Naive thymus-derived CD4-positive, alpha-beta T cell (primary cell): ENCODE data around the gene CREB3L2. TPM values are rescaled to one million over a fixed set of nuclear protein-coding genes. Genes with fewer than 3 reads are reported as not detected.

ENCODE experiments used
- ATAC-seq: fragments of 150-1000 bp; cut with Tn5 transposase; 2 replicates; pipeline ENCODE4 v1.10.0; 2021; ENCODE audit warnings: mild to moderate bottlenecking, moderate library complexity
- CTCF ChIA-PET: fragments of 350-600 bp; sonication (Branson Sonifier 250); formaldehyde crosslinking; loops from one replicate; lab custom pipeline; 2021; ENCODE audit warnings: antibody characterized with exemption; lab: Charles Lee
- POLR2A ChIA-PET: fragments of 350-600 bp; sonication (Branson Sonifier 250); formaldehyde crosslinking; loops from one replicate; lab custom pipeline; 2021; ENCODE audit warnings: antibody characterized with exemption, inconsistent platforms; lab: Charles Lee
- DNase-seq, 9 donors: peaks; one replicate each; pipeline versions ENCODE4 v3.0.0 to v3.0.0-alpha.2; 2020 to 2022; ENCODE audit warnings: mixed read lengths in 1 of 9
- H3K27ac ChIP-seq: one replicate; pipeline ENCODE4 v1.7.0; 2013; ENCODE audit warnings: mild to moderate bottlenecking, low read depth, low read length, moderate library complexity
- H3K27me3 ChIP-seq, 2 donors: one replicate each; pipeline ENCODE4 v1.7.0; 2013; ENCODE audit warnings: low read length in 2 of 2, mild to moderate bottlenecking in 2 of 2, moderate library complexity in 2 of 2; ENCODE audit not compliant: control insufficient read depth in 2 of 2, insufficient read depth in 2 of 2
- H3K36me3 ChIP-seq, 3 experiments: 1 replicate in 2 of 3; 2 replicates in 1 of 3; pipeline ENCODE4 v1.7.0; 2013; ENCODE audit warnings: low read length in 3 of 3, mild to moderate bottlenecking in 3 of 3, moderate library complexity in 1 of 3; ENCODE audit not compliant: insufficient read depth in 3 of 3, control insufficient read depth in 2 of 3
- H3K4me1 ChIP-seq, 2 donors: one replicate each; pipeline ENCODE4 v1.7.0; 2013; ENCODE audit warnings: low read length in 2 of 2, mild to moderate bottlenecking in 2 of 2, moderate library complexity in 1 of 2; ENCODE audit not compliant: control insufficient read depth in 2 of 2, insufficient read depth in 2 of 2
- H3K4me3 ChIP-seq: 2 replicates; pipeline ENCODE4 v1.7.0; 2013; ENCODE audit warnings: mild to moderate bottlenecking, low read length
- H3K9me3 ChIP-seq, 3 experiments: 1 replicate in 2 of 3; 2 replicates in 1 of 3; pipeline ENCODE4 v1.7.0; 2013; ENCODE audit warnings: low read length in 3 of 3; ENCODE audit not compliant: control insufficient read depth in 2 of 3
- H3K27ac Mint-ChIP-seq, 9 donors: one replicate each; pipeline ENCODE4 v1.8.0; 2020 to 2022; ENCODE audit warnings: mixed read lengths in 9 of 9, mild to moderate bottlenecking in 8 of 9, moderate library complexity in 5 of 9, inconsistent platforms in 2 of 9
- H3K27me3 Mint-ChIP-seq, 5 donors: one replicate each; pipeline ENCODE4 v1.8.0; 2021 to 2022; ENCODE audit warnings: mixed read lengths in 5 of 5, mild to moderate bottlenecking in 1 of 5
- H3K36me3 Mint-ChIP-seq, 5 donors: one replicate each; pipeline ENCODE4 v1.8.0; 2020 to 2022; ENCODE audit warnings: mixed read lengths in 5 of 5, mild to moderate bottlenecking in 3 of 5, inconsistent platforms in 1 of 5
- H3K4me1 Mint-ChIP-seq, 7 donors: one replicate each; pipeline ENCODE4 v1.8.0; 2020 to 2022; ENCODE audit warnings: mixed read lengths in 7 of 7, mild to moderate bottlenecking in 3 of 7, inconsistent platforms in 1 of 7
- H3K4me3 Mint-ChIP-seq, 10 donors: one replicate each; pipeline ENCODE4 v1.8.0; 2020 to 2022; ENCODE audit warnings: mild to moderate bottlenecking in 10 of 10, mixed read lengths in 10 of 10, moderate library complexity in 6 of 10, inconsistent platforms in 2 of 10
- H3K9me3 Mint-ChIP-seq, 11 donors: one replicate each; pipeline ENCODE4 v1.8.0; 2020 to 2022; ENCODE audit warnings: mixed read lengths in 11 of 11, mild to moderate bottlenecking in 4 of 11, inconsistent platforms in 1 of 11, moderate library complexity in 1 of 11
- intact Hi-C, 2 donors: fragments of 100-400 bp; cut with micrococcal nuclease; formaldehyde crosslinking; loops; one replicate each; pipeline ENCODE4 v1.15.1; 2023
- polyA plus RNA-seq, 2 donors: library from polyadenylated mRNA; unstranded; fragments of 300-500 nt; fragmentation: Illumina TruSeq; gene quantifications; one replicate each; pipeline ENCODE4 v1.2.3, GENCODE V29; 2021
- total RNA-seq, 6 experiments: library from RNA in 5 of 6; stranded (reverse) in 5 of 6; gene quantifications; 1 replicate in 5 of 6; 2 replicates in 1 of 6; pipeline ENCODE4 v1.2.3 and lab custom pipeline; 2021 to 2026

The CREB3L2 gene
- total and polyA plus RNA-seq, 7 experiments from 2014 or later = 5.3 to 46.2 (median 18.1) TPM

- no peaks in the 10 kb centered on the region for H3K36me3 ChIP-seq
- no peak overlapping the region for H3K4me3 ChIP-seq
- no peak overlapping the region for H3K27ac Mint-ChIP-seq
- no peak for DNase-seq
- H3K4me3 Mint-ChIP-seq = no peak overlapping the region
- no peaks in the 10 kb centered on the region for H3K9me3 ChIP-seq
- no peaks in the 10 kb centered on the region for H3K27me3 ChIP-seq
- H3K36me3 Mint-ChIP-seq = peaks cover 0 to 9% (median 4%) of the 10 kb centered on the region in 5 donors
- ChIA-PET CTCF (no interaction called here), POLR2A (no interaction called here)
- H3K9me3 Mint-ChIP-seq = peaks cover 0 to 5% (median 0%) of the 10 kb centered on the region in 11 donors
- no peak for ATAC-seq
- peaks cover 0 to 7% (median 2%) of the 10 kb centered on the region in 7 donors for H3K4me1 Mint-ChIP-seq
- no peaks in the 10 kb centered on the region for H3K4me1 ChIP-seq
- H3K27me3 Mint-ChIP-seq = peaks cover 26 to 39% (median 34%) of the 10 kb centered on the region in 5 donors
- intact Hi-C loops = no loop called here
- H3K27ac ChIP-seq = no peak overlapping the region
Observed at GRCh38 chr7:137850972-137851945, 150.6 kb downstream of the CREB3L2 start.

GRCh38 chr7:137850571-137850970 is 151.3 kb downstream of the CREB3L2 start:
- H3K27ac ChIP-seq = no peak overlapping the region
- no peaks in the 10 kb centered on the region for H3K27me3 ChIP-seq
- H3K4me1 Mint-ChIP-seq = peaks cover 0 to 11% (median 6%) of the 10 kb centered on the region in 7 donors
- ChIA-PET POLR2A (no interaction called here), CTCF (no interaction called here)
- H3K36me3 ChIP-seq = no peaks in the 10 kb centered on the region
- peaks cover 0 to 5% (median 2%) of the 10 kb centered on the region in 5 donors for H3K36me3 Mint-ChIP-seq
- peaks cover 0 to 5% (median 0%) of the 10 kb centered on the region in 11 donors for H3K9me3 Mint-ChIP-seq
- no peak overlapping the region for H3K4me3 ChIP-seq
- no peak overlapping the region for H3K27ac Mint-ChIP-seq
- no peaks in the 10 kb centered on the region for H3K4me1 ChIP-seq
- no peak for ATAC-seq
- H3K4me3 Mint-ChIP-seq = no peak overlapping the region
- peaks cover 29 to 45% (median 41%) of the 10 kb centered on the region in 5 donors for H3K27me3 Mint-ChIP-seq
- no peak for DNase-seq
- intact Hi-C loops = no loop called here
- H3K9me3 ChIP-seq = no peaks in the 10 kb centered on the region

- ChIA-PET POLR2A (no interaction called here), CTCF (no interaction called here)
- Mint-ChIP-seq H3K9me3 (peaks cover 0 to 5% (median 0%) of the 10 kb centered on the region in 11 donors), H3K27ac (no peak overlapping the region), H3K27me3 (peaks cover 51 to 70% (median 63%) of the 10 kb centered on the region in 5 donors), H3K36me3 (peaks cover 0 to 5% (median 0%) of the 10 kb centered on the region in 5 donors), H3K4me1 (peaks cover 0 to 11% (median 6%) of the 10 kb centered on the region in 7 donors), H3K4me3 (peak overlapping the region in 6 of 10 donors; percentile 1 to 55 (median 36))
- Histone ChIP-seq H3K4me1 (no peaks in the 10 kb centered on the region), H3K27ac (no peak overlapping the region), H3K9me3 (no peaks in the 10 kb centered on the region), H3K4me3 (no peak overlapping the region), H3K27me3 (no peaks in the 10 kb centered on the region), H3K36me3 (no peaks in the 10 kb centered on the region)
- DNase-seq (no peak), ATAC-seq (no peak)
- intact Hi-C loops = no loop called here
Observed at GRCh38 chr7:137848095-137848494, 153.8 kb downstream of the CREB3L2 start.

GRCh38 chr7:137847568-137848050 is 154.3 kb downstream of the CREB3L2 start:
- no peak for DNase-seq

GRCh38 chr7:137846827-137847567 is 154.9 kb downstream of the CREB3L2 start, which contains the start of gene DGKI:
Gene DGKI (minus strand): TSS chr7:137846974.
- intact Hi-C loops = no loop called here
- H3K4me3 Mint-ChIP-seq = peak within 1 kb of the TSS; percentile 26 to 83 (median 69)
- H3K9me3 Mint-ChIP-seq = peaks cover 0 to 5% (median 0%) of the 10 kb centered on the region in 11 donors
- H3K27me3 Mint-ChIP-seq = peaks cover 57 to 81% (median 73%) of the 10 kb centered on the region in 5 donors
- Histone ChIP-seq H3K36me3 (no peaks in the 10 kb centered on the region), H3K4me1 (no peaks in the 10 kb centered on the region), H3K9me3 (no peaks in the 10 kb centered on the region), H3K27me3 (no peaks in the 10 kb centered on the region), H3K4me3 (no peak within 1 kb of the TSS), H3K27ac (no peak within 1 kb of the TSS)
- peaks cover 0 to 11% (median 6%) of the 10 kb centered on the region in 7 donors for H3K4me1 Mint-ChIP-seq
- peak in 2 of 9 donors; percentile 2 to 32 for DNase-seq
- no peak for ATAC-seq
- no peak within 1 kb of the TSS for H3K27ac Mint-ChIP-seq
- ChIA-PET CTCF (no interaction called here), POLR2A (no interaction called here)
- H3K36me3 Mint-ChIP-seq = peaks cover 0 to 5% (median 0%) of the 10 kb centered on the region in 5 donors

More at GRCh38 chr7:137847568-137848050, 154.3 kb downstream of the CREB3L2 start:
- Histone ChIP-seq H3K36me3 (no peaks in the 10 kb centered on the region), H3K27ac (no peak overlapping the region), H3K9me3 (no peaks in the 10 kb centered on the region), H3K4me3 (no peak overlapping the region), H3K4me1 (no peaks in the 10 kb centered on the region), H3K27me3 (no peaks in the 10 kb centered on the region)
- CTCF ChIA-PET = no interaction called here
- POLR2A ChIA-PET = no interaction called here
- Mint-ChIP-seq H3K9me3 (peaks cover 0 to 5% (median 0%) of the 10 kb centered on the region in 11 donors), H3K36me3 (peaks cover 0 to 5% (median 0%) of the 10 kb centered on the region in 5 donors), H3K27ac (no peak overlapping the region), H3K27me3 (peaks cover 53 to 74% (median 67%) of the 10 kb centered on the region in 5 donors), H3K4me3 (peak overlapping the region in 8 of 10 donors; percentile 1 to 55 (median 34)), H3K4me1 (peaks cover 0 to 11% (median 6%) of the 10 kb centered on the region in 7 donors)
- ATAC-seq = no peak
- intact Hi-C loops = no loop called here

GRCh38 chr7:137846549-137846826 is 155.4 kb downstream of the CREB3L2 start:
- Histone ChIP-seq H3K4me3 (no peak overlapping the region), H3K27me3 (no peaks in the 10 kb centered on the region), H3K4me1 (no peaks in the 10 kb centered on the region), H3K9me3 (no peaks in the 10 kb centered on the region), H3K36me3 (no peaks in the 10 kb centered on the region), H3K27ac (no peak overlapping the region)
- ChIA-PET POLR2A (no interaction called here), CTCF (no interaction called here)
- Mint-ChIP-seq H3K27me3 (peaks cover 62 to 86% (median 78%) of the 10 kb centered on the region in 5 donors), H3K27ac (no peak overlapping the region), H3K36me3 (peaks cover 0 to 5% (median 0%) of the 10 kb centered on the region in 5 donors), H3K4me3 (peak overlapping the region in 1 of 10 donors; percentile 55), H3K9me3 (peaks cover 0 to 5% (median 0%) of the 10 kb centered on the region in 11 donors), H3K4me1 (peaks cover 0 to 11% (median 6%) of the 10 kb centered on the region in 7 donors)
- peak; percentile 42 for ATAC-seq
- intact Hi-C loops = no loop called here
- DNase-seq = peak in 3 of 9 donors; percentile 6 to 24 (median 15)
